Sigmoid colon (tissue), 7 donors: ENCODE measurements around the gene TPSB2. TPM values are rescaled to one million over a fixed set of nuclear protein-coding genes. Genes with fewer than 3 reads are reported as not detected.

Experiments used
- DNase-seq: peaks from one replicate; pipeline ENCODE4 v3.0.0-alpha.2; 2019
- H3K27ac ChIP-seq, 4 donors: fragments of 200-600 bp; sonication (generic); one replicate each; pipeline ENCODE4 v1.5.1; 2016 to 2019; ENCODE audit warnings: mild to moderate bottlenecking in 1 of 4
- H3K27me3 ChIP-seq, 3 donors: fragments of 200-600 bp; sonication (generic); one replicate each; pipeline ENCODE4 v1.5.1; 2019; ENCODE audit warnings: mild to moderate bottlenecking in 1 of 3
- H3K36me3 ChIP-seq, 4 donors: fragments of 200-600 bp; sonication (generic); one replicate each; pipeline ENCODE4 v1.5.1; 2016 to 2019
- H3K4me1 ChIP-seq, 4 donors: fragments of 200-600 bp; sonication (generic); one replicate each; pipeline ENCODE4 v1.5.1; 2017 to 2019
- H3K4me3 ChIP-seq, 4 donors: fragments of 200-600 bp; sonication (generic); one replicate each; pipeline ENCODE4 v1.5.1; 2017 to 2019; ENCODE audit warnings: mild to moderate bottlenecking in 2 of 4, moderate library complexity in 1 of 4
- H3K9me3 ChIP-seq, 4 donors: fragments of 200-600 bp in 3 of 4; sonication (generic) in 3 of 4; one replicate each; pipeline versions ENCODE4 v1.5.1 to v1.6.1; 2013 to 2019
- EP300 ChIP-seq, 4 donors: sonication (generic); formaldehyde crosslinking; IDR thresholded peaks; one replicate each; pipeline ENCODE4 v1.6.1; 2017; ENCODE audit warnings: antibody characterized with exemption in 4 of 4
- POLR2A ChIP-seq, 2 donors: fragments of 450-650 bp; IDR thresholded peaks; one replicate each; pipeline ENCODE4 v1.6.1; 2016; ENCODE audit warnings: antibody characterized with exemption in 2 of 2, mild to moderate bottlenecking in 2 of 2, moderate library complexity in 2 of 2
- POLR2AphosphoS5 ChIP-seq, 4 donors: sonication (generic); formaldehyde crosslinking; IDR thresholded peaks; one replicate each; pipeline ENCODE4 v1.6.1; 2017; ENCODE audit warnings: antibody characterized with exemption in 4 of 4
- WGBS, 2 donors: extraction: QIAGEN DNeasy Blood & Tissue Kit; methylation state at CpG; one replicate each; pipeline ENCODE4 v1.1.7; 2013; 5-methylcytosine and 5-hydroxymethylcytosine counted together
- intact Hi-C: fragments of 100-400 bp; cut with DNase I; formaldehyde crosslinking; loops from one replicate; pipeline ENCODE4 v1.15.1; 2023
- polyA plus RNA-seq, 3 donors: library from polyadenylated mRNA; stranded (reverse); fragments of 200-250 nt; gene quantifications; one replicate each; pipeline ENCODE4 v1.2.3, GENCODE V29; 2013
- total RNA-seq, 4 donors: library from RNA; depleted of rRNA; stranded (reverse); fragments of >200 nt; gene quantifications; one replicate each; pipeline ENCODE4 v1.1.0, GENCODE V29; 2016
- TF ChIP-seq, protein P1 (sequence below), 4 experiments: fragments of 450-650 bp in 3 of 4; fragments of 200-600 bp in 1 of 4; IDR thresholded peaks; one replicate each; pipeline ENCODE4 v1.5.1; 2016 to 2019; ENCODE audit warnings: antibody characterized with exemption in 4 of 4, mild to moderate bottlenecking in 3 of 4, moderate library complexity in 2 of 4
- donor health status: healthy with polysubstance abuse.
- donor health status: Bipolar disorder and iron deficiency.
- donor health status: healthy.

Gene TPSB2
- total and polyA plus RNA-seq, 7 donors, result 7.9 to 182 (median 13.3) TPM

DNA sequence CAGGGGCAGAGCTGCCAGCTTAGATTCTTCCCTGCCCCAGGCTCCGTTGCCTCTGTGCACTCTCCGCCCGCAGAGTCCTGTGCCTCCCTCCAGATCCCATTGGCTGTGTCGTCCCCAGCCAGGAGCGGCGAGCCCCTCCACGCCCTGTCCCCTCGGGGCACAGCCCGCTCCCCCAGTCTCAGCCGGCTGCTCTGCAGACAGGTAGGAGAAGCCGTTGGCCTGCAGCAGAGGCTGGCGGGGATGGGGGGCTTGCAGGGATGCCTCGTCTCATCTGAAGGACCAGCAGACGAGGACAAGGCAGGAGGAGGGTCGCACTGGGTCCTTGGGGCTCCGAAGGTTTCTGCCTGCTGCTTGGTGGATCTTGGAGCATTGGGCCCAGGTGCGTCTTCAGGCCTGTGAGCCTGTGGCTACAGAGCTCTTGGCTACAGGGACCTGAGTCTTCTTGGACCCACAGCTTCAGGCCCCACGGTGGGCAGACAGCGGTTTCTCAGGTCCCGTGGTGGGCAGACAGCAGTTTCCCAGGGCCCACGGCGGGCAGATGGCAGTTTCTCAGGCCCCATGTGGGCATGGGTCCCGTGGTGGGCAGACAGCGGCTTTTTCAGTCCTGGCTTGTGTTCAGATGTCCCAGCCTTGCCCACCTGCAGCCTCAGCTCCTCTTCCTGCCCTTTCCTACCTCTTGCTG lies 10.9 kb downstream of the TPSB2 start:
- TF ChIP-seq, protein P1, sequence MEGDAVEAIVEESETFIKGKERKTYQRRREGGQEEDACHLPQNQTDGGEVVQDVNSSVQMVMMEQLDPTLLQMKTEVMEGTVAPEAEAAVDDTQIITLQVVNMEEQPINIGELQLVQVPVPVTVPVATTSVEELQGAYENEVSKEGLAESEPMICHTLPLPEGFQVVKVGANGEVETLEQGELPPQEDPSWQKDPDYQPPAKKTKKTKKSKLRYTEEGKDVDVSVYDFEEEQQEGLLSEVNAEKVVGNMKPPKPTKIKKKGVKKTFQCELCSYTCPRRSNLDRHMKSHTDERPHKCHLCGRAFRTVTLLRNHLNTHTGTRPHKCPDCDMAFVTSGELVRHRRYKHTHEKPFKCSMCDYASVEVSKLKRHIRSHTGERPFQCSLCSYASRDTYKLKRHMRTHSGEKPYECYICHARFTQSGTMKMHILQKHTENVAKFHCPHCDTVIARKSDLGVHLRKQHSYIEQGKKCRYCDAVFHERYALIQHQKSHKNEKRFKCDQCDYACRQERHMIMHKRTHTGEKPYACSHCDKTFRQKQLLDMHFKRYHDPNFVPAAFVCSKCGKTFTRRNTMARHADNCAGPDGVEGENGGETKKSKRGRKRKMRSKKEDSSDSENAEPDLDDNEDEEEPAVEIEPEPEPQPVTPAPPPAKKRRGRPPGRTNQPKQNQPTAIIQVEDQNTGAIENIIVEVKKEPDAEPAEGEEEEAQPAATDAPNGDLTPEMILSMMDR (IDR thresholded peaks at IDR 0.05), result no peak
- TF ChIP-seq POLR2A (IDR thresholded peaks at IDR 0.05) (no peak), POLR2AphosphoS5 (IDR thresholded peaks at IDR 0.05) (peak in 1 of 4 donors; percentile 11), EP300 (IDR thresholded peaks at IDR 0.05) (no peak)
- DNase-seq, result no peak
- Histone ChIP-seq H3K9me3 (no peaks in the 10 kb centered on the region), H3K4me3 (no peak overlapping the region), H3K27ac (peak overlapping the region in 1 of 4 donors; percentile 4), H3K4me1 (peaks cover 0 to 8% (median 0%) of the 10 kb centered on the region in 4 donors), H3K27me3 (no peaks in the 10 kb centered on the region), H3K36me3 (peaks cover 45 to 76% (median 68%) of the 10 kb centered on the region in 4 donors)
- intact Hi-C loops, result no loop called here
- WGBS, 2 donors, result 79 to 90% methylated on average over 24 of the region's 24 CpGs

DNA sequence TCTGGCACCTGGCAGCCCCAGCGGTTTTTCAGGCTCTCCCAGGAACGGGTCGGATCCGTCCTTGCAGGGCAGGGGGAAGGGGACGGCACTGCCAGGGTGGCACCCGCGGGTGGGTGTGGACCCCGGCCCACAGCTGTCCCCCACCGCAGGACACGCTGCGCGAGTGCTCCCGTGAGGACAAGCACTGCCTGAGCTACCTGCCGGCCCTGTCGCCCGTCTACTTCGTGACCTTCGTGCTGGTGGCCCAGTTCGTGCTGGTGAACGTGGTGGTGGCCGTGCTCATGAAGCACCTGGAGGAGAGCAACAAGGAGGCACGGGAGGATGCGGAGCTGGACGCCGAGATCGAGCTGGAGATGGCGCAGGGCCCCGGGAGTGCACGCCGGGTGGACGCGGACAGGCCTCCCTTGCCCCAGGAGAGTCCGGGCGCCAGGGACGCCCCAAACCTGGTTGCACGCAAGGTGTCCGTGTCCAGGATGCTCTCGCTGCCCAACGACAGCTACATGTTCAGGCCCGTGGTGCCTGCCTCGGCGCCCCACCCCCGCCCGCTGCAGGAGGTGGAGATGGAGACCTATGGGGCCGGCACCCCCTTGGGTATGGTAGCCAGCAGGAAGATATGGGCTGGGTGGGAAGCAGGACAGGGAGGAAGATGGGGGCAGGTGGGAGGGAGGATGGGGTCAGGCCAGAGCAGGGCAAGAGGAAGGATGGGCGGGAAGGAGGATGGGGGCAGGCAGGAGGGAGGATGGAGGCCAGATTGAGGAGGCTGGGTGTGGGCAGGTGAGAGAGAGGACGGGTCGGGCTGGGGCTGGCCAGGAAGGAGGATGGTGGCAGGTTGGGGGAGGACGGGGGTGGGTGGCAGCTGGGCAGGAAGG lies 11.7 kb downstream of the TPSB2 start:
- peaks cover 0 to 8% (median 0%) of the 10 kb centered on the region in 4 donors for H3K4me1 ChIP-seq
- intact Hi-C loops, result no loop called here
- no peaks in the 10 kb centered on the region for H3K9me3 ChIP-seq
- WGBS, 2 donors, result 82 to 89% methylated on average over 49 of the region's 49 CpGs
- no peak for TF ChIP-seq POLR2A (IDR thresholded peaks at IDR 0.05)
- TF ChIP-seq POLR2AphosphoS5 (IDR thresholded peaks at IDR 0.05), result no peak
- TF ChIP-seq EP300 (IDR thresholded peaks at IDR 0.05), result no peak
- TF ChIP-seq, protein P1 (IDR thresholded peaks at IDR 0.05), result no peak
- H3K27me3 ChIP-seq, result no peaks in the 10 kb centered on the region
- peaks cover 45 to 84% (median 76%) of the 10 kb centered on the region in 4 donors for H3K36me3 ChIP-seq
- DNase-seq, result no peak
- H3K4me3 ChIP-seq, result no peak overlapping the region
- peak overlapping the region in 1 of 4 donors; percentile 4 for H3K27ac ChIP-seq

DNA sequence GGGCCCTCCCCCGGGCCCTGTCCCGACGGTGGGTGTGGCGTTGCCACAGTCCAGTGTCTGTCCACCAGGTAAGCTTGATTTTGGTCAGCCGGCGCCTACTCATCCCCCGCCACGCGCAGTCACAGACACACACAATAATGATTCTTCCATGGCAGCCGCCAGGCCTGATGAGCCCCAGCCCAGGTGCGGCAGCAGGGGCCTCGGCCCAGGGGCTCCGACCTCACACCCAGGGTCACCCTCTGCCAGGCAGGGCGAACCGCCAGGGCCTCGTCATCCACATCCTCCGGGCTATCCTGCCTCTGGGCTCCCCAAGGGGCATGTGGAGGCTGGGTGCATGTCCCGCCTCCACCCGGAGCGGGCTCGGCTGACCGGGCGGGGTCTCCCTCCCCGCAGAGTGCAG lies 12.5 kb downstream of the TPSB2 start:
- 78 to 88% methylated on average over 24 of the region's 24 CpGs for WGBS, 2 donors
- intact Hi-C loops, result no loop called here
- no peak overlapping the region for H3K27ac ChIP-seq
- TF ChIP-seq POLR2AphosphoS5 (IDR thresholded peaks at IDR 0.05) (no peak), EP300 (IDR thresholded peaks at IDR 0.05) (no peak), POLR2A (IDR thresholded peaks at IDR 0.05) (no peak)
- TF ChIP-seq, protein P1 (IDR thresholded peaks at IDR 0.05), result no peak
- no peak for DNase-seq
- H3K4me3 ChIP-seq, result no peak overlapping the region
- H3K36me3 ChIP-seq, result peaks cover 52 to 92% (median 83%) of the 10 kb centered on the region in 4 donors
- peaks cover 0 to 8% (median 0%) of the 10 kb centered on the region in 4 donors for H3K4me1 ChIP-seq
- H3K9me3 ChIP-seq, result no peaks in the 10 kb centered on the region
- no peaks in the 10 kb centered on the region for H3K27me3 ChIP-seq

DNA sequence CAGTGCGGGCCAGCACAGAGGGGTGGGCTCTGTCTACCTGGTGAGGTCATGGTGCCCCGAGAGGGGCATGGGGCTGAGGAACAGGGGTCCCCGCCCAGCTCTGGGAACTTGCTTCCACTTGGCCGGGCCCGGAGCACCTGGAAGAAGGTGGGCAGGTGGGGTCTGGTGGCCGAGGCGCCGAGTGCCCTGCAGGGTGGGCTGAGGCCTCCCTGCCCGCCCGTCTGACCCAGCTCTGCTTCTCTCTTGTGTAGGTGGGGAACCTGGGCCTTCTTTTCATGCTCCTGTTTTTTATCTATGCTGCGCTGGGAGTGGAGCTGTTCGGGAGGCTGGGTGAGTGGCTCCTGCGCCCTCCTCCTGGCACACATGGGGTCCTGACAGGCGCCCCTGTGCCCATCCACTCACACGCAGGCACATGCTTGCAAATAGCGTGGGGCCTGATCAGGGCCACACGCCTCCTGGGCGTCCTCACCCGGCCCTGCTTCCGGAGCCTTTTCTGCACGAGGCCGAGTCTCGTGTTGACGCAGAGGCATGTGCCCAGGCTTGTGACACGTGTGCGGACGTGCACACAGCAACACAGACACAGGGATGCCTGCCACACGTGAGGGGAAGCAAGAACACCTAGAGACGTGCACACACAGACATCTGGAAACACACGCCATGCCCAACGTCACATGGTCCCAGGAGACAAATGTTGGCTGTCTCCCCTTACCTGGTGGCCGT lies 13.1 kb downstream of the TPSB2 start:
- Histone ChIP-seq H3K4me1 (peaks cover 0 to 8% (median 0%) of the 10 kb centered on the region in 4 donors), H3K36me3 (peaks cover 59 to 99% (median 90%) of the 10 kb centered on the region in 4 donors), H3K27me3 (no peaks in the 10 kb centered on the region), H3K9me3 (no peaks in the 10 kb centered on the region), H3K27ac (no peak overlapping the region), H3K4me3 (no peak overlapping the region)
- TF ChIP-seq, protein P1 (IDR thresholded peaks at IDR 0.05), result no peak
- TF ChIP-seq POLR2A (IDR thresholded peaks at IDR 0.05), result no peak
- no peak for TF ChIP-seq EP300 (IDR thresholded peaks at IDR 0.05)
- DNase-seq, result no peak
- intact Hi-C loops, result no loop called here
- WGBS, 2 donors, result 70 to 87% methylated on average over 32 of the region's 32 CpGs
